GM12801 (cell line): ENCODE data around the gene ERN1.

ENCODE experiments used
- CTCF ChIP-seq: IDR thresholded peaks from one replicate; pipeline ENCODE4 v1.5.1; 2011; ENCODE audit warnings: control low read depth; ENCODE audit not compliant: insufficient read length; ENCODE audit errors: extremely low read depth

Gene ERN1

GRCh38 chr17:64161380-64162176 lies 31.6 kb upstream of the ERN1 start:
- TF ChIP-seq CTCF = no peak

- no peak for TF ChIP-seq CTCF
Measured at GRCh38 chr17:64160378-64160777, 30.4 kb upstream of the ERN1 start.

- no peak for TF ChIP-seq CTCF
Measured at GRCh38 chr17:64158831-64159590, 29.1 kb upstream of the ERN1 start.

GRCh38 chr17:64158406-64158805 lies 28.5 kb upstream of the ERN1 start:
- no peak for TF ChIP-seq CTCF

GRCh38 chr17:64157669-64158180 lies 27.8 kb upstream of the ERN1 start:
- TF ChIP-seq CTCF = no peak

GRCh38 chr17:64156670-64157069 lies 26.7 kb upstream of the ERN1 start:
- no peak for TF ChIP-seq CTCF

- no peak for TF ChIP-seq CTCF
Measured at GRCh38 chr17:64155751-64156544, 26.0 kb upstream of the ERN1 start.
